ENCODE measurements around the gene BPTF. TPM values are rescaled to one million over a fixed set of nuclear protein-coding genes. Genes with fewer than 3 reads are reported as not detected.
"Not testable (repeated sequence)": the region's sequence is repeated elsewhere in the genome, so short reads cannot be mapped to it uniquely, and the experiment has no call there.

BPTF gene
- total RNA-seq, 1 donor from 2014 or later: 38.0 TPM

GRCh38 chr17:67922503-67922902, 97.2 kb downstream of the BPTF start:
- no peak for DNase-seq (ENCODE audit: low read depth)
- no peak for TF ChIP-seq CTCF (conservative IDR thresholded peaks at IDR 0.05; ENCODE audit: low read depth, low read length)
- H3K4me3 ChIP-seq (ENCODE audit: low read depth, low read length): no peak overlapping the region

GRCh38 chr17:67928842-67929241, 103.5 kb downstream of the BPTF start:
- not testable (repeated sequence) for H3K4me3 ChIP-seq (ENCODE audit: low read depth, low read length)

GRCh38 chr17:67931227-67931626, 105.9 kb downstream of the BPTF start:
- TF ChIP-seq CTCF (conservative IDR thresholded peaks at IDR 0.05; ENCODE audit: low read depth, low read length): no peak
- no peak overlapping the region for H3K4me3 ChIP-seq (ENCODE audit: low read depth, low read length)
- no peak for DNase-seq (ENCODE audit: low read depth)

More at GRCh38 chr17:67928842-67929241, 103.5 kb downstream of the BPTF start:
- DNase-seq (ENCODE audit: low read depth): not testable (repeated sequence)

- no peak overlapping the region for H3K4me3 ChIP-seq (ENCODE audit: low read depth, low read length)
- DNase-seq (ENCODE audit: low read depth): no peak
- TF ChIP-seq CTCF (conservative IDR thresholded peaks at IDR 0.05; ENCODE audit: low read depth, low read length): peak; percentile 63
Measured at GRCh38 chr17:67942810-67943209, 117.5 kb downstream of the BPTF start.

- DNase-seq (ENCODE audit: low read depth): no peak
- no peak overlapping the region for H3K4me3 ChIP-seq (ENCODE audit: low read depth, low read length)
- TF ChIP-seq CTCF (conservative IDR thresholded peaks at IDR 0.05; ENCODE audit: low read depth, low read length): no peak
Measured at GRCh38 chr17:67944035-67944434, 118.7 kb downstream of the BPTF start.

- TF ChIP-seq CTCF (conservative IDR thresholded peaks at IDR 0.05; ENCODE audit: low read depth, low read length): no peak
- DNase-seq (ENCODE audit: low read depth): no peak
- no peak overlapping the region for H3K4me3 ChIP-seq (ENCODE audit: low read depth, low read length)
Measured at GRCh38 chr17:67946513-67946912, 121.2 kb downstream of the BPTF start.

- DNase-seq (ENCODE audit: low read depth): no peak
- no peak for TF ChIP-seq CTCF (conservative IDR thresholded peaks at IDR 0.05; ENCODE audit: low read depth, low read length)
- no peak overlapping the region for H3K4me3 ChIP-seq (ENCODE audit: low read depth, low read length)
Measured at GRCh38 chr17:67947325-67947813, 122.1 kb downstream of the BPTF start.

Measured in epithelial cell of proximal tubule (primary cell).